Psoas muscle (tissue), 8 donors: ENCODE results near the gene CCDC3. TPM values are rescaled to one million over a fixed set of nuclear protein-coding genes. Genes with fewer than 3 reads are reported as not detected.

Experiments
- ATAC-seq, 4 donors: fragments of 200-7000 bp; cut with Tn5 transposase; one replicate each; pipeline ENCODE4 v1.9.1; 2020; ENCODE audit warnings: moderate library complexity in 3 of 4, mild to moderate bottlenecking in 2 of 4
- DNase-seq, 2 donors: peaks; one replicate each; pipeline ENCODE4 v3.0.0-alpha.2; 2020
- H3K27ac ChIP-seq: fragments of 200-600 bp; one replicate; pipeline ENCODE4 v1.8.0; 2022
- H3K27me3 ChIP-seq, 3 donors: fragments of 200-600 bp in 1 of 3; one replicate each; pipeline versions ENCODE4 v1.6.1 to v1.8.0; 2013 to 2022; ENCODE audit warnings: low read length in 2 of 3, mild to moderate bottlenecking in 2 of 3, moderate library complexity in 1 of 3; ENCODE audit not compliant: insufficient read depth in 3 of 3
- H3K36me3 ChIP-seq, 2 donors: fragments of 200-600 bp in 1 of 2; one replicate each; pipeline versions ENCODE4 v1.6.1 to v1.8.0; 2013 to 2022; ENCODE audit warnings: low read depth in 1 of 2, mild to moderate bottlenecking in 1 of 2, moderate library complexity in 1 of 2; ENCODE audit not compliant: insufficient read depth in 1 of 2
- H3K4me1 ChIP-seq: fragments of 200-600 bp; one replicate; pipeline ENCODE4 v1.8.0; 2022
- H3K4me3 ChIP-seq: fragments of 200-600 bp; one replicate; pipeline ENCODE4 v1.8.0; 2022; ENCODE audit warnings: mild to moderate bottlenecking
- H3K9me3 ChIP-seq: fragments of 200-600 bp; one replicate; pipeline ENCODE4 v1.8.0; 2022
- CTCF ChIP-seq: fragments of 200-600 bp; IDR thresholded peaks from one replicate; pipeline ENCODE4 v1.8.0; 2022; ENCODE audit warnings: antibody characterized with exemption
- WGBS, 3 donors: extraction: QIAGEN DNeasy Blood & Tissue Kit; methylation state at CpG; one replicate each; pipeline versions ENCODE4 v1.1.6 to v1.1.7; 2013; 5-methylcytosine and 5-hydroxymethylcytosine counted together
- intact Hi-C, 2 donors: fragments of 100-400 bp; cut with DNase I; formaldehyde crosslinking; loops; one replicate each; pipeline versions ENCODE4 v1.11.0 to v1.14.2; 2022
- polyA plus RNA-seq, 3 donors: library from polyadenylated mRNA; stranded (reverse); fragments of 200-250 nt; gene quantifications; one replicate each; pipeline ENCODE4 v1.2.3, GENCODE V29; 2013
- total RNA-seq, 4 donors: library from RNA; stranded (reverse); fragmentation: NEBNext Ultra II Directional in 2 of 4; extraction: Animal tissue kit (Norgen Biotek cat#: 25700) in 2 of 4; gene quantifications; one replicate each; pipeline versions ENCODE4 v1.2.1 to v1.2.4, GENCODE V29; 2021 to 2023
- donor health status: healthy with polysubstance abuse.
- donor health status: DM: no; HTN: no; CAD: no; lungs with moderate emphysema.
- donor health status: Bipolar disorder and iron deficiency.
- donor health status: healthy.
- donor health status: DM: yes; HTN: yes; CAD: no.
- donor health status: DM: no; HTN: no; CAD: no.
- donor health status: DM: no; HTN: no; CAD: no.
- donor health status: DM: yes; HTN: yes; CAD: no.

CCDC3 gene
- total and polyA plus RNA-seq, 7 donors: 1.7 to 54.2 (median 6.2) TPM

- H3K27me3 ChIP-seq: no peaks in the 10 kb centered on the region
- H3K9me3 ChIP-seq: no peaks in the 10 kb centered on the region
- no peaks in the 10 kb centered on the region for H3K4me1 ChIP-seq
- H3K27ac ChIP-seq: no peak overlapping the region
- ATAC-seq (no peak), DNase-seq (no peak)
- WGBS, 3 donors: 44 to 61% (median 53%) methylated on average over 6 of the region's 6 CpGs
- no peak for TF ChIP-seq CTCF
- no peak overlapping the region for H3K4me3 ChIP-seq
- H3K36me3 ChIP-seq: no peaks in the 10 kb centered on the region
- intact Hi-C loops: no loop called here
Measured at GRCh38 chr10:12921163-12921562, 80.3 kb downstream of the CCDC3 start.

GRCh38 chr10:12919574-12919973 lies 81.9 kb downstream of the CCDC3 start:
- Histone ChIP-seq H3K4me3 (no peak overlapping the region), H3K9me3 (no peaks in the 10 kb centered on the region), H3K27ac (no peak overlapping the region), H3K4me1 (no peaks in the 10 kb centered on the region), H3K36me3 (no peaks in the 10 kb centered on the region), H3K27me3 (no peaks in the 10 kb centered on the region)
- TF ChIP-seq CTCF: no peak
- ATAC-seq (no peak), DNase-seq (no peak)
- WGBS, 3 donors: 43 to 61% (median 49%) methylated on average over 6 of the region's 6 CpGs
- intact Hi-C loops: no loop called here

- Histone ChIP-seq H3K27ac (no peak overlapping the region), H3K27me3 (no peaks in the 10 kb centered on the region), H3K4me1 (no peaks in the 10 kb centered on the region), H3K4me3 (no peak overlapping the region), H3K36me3 (no peaks in the 10 kb centered on the region), H3K9me3 (no peaks in the 10 kb centered on the region)
- TF ChIP-seq CTCF: no peak
- intact Hi-C loops: no loop called here
- DNase-seq: no peak
- WGBS, 3 donors: 89 to 92% (median 91%) methylated on average over 4 of the region's 4 CpGs
- ATAC-seq: no peak
Measured at GRCh38 chr10:12916587-12916986, 84.9 kb downstream of the CCDC3 start.

DNA sequence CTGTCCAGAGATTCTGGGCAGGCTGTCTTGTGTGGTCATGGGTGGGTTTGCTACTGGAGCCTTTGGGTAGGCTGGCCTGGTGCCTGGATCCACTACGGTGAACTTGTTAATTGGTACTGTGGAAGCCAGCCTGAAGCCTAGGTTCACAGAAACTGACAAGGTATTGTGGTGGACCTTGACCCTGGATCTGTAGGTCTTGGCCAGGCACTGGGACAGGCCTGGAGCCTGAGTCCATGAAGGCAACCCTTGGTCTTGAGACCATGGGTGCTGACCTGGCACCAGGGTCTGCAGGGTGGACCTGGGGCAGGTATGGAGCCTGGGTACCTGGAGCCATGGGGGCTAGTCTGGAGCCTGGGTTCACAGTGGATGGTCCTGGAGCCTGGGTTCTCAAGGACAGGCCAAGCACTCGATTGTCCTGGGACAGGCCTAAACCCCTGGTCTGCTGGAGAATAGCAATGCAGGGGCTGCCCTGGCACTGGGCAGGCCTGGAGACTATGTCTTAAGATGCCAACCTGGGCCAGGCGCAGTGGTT lies 85.8 kb downstream of the CCDC3 start:
- no peak for DNase-seq
- Histone ChIP-seq H3K9me3 (no peaks in the 10 kb centered on the region), H3K4me3 (no peak overlapping the region), H3K4me1 (no peaks in the 10 kb centered on the region), H3K27ac (no peak overlapping the region), H3K36me3 (no peaks in the 10 kb centered on the region), H3K27me3 (no peaks in the 10 kb centered on the region)
- 83 to 93% (median 91%) methylated on average over 3 of the region's 3 CpGs for WGBS, 3 donors
- intact Hi-C loops: no loop called here
- ATAC-seq: no peak
- TF ChIP-seq CTCF: no peak

- H3K9me3 ChIP-seq: no peaks in the 10 kb centered on the region
- no peak for TF ChIP-seq CTCF
- no peaks in the 10 kb centered on the region for H3K4me1 ChIP-seq
- WGBS, 3 donors: 91 to 96% (median 94%) methylated on average over 2 of the region's 2 CpGs
- intact Hi-C loops: no loop called here
- no peaks in the 10 kb centered on the region for H3K27me3 ChIP-seq
- ATAC-seq: no peak
- H3K4me3 ChIP-seq: no peak overlapping the region
- no peak for DNase-seq
- H3K36me3 ChIP-seq: no peaks in the 10 kb centered on the region
- H3K27ac ChIP-seq: no peak overlapping the region
Measured at GRCh38 chr10:12914111-12914510, 87.4 kb downstream of the CCDC3 start.
